Tibial artery (tissue), 4 donors: ENCODE results near the gene RB1.
A peak's percentile ranks its signal among the peaks of the same experiment; 100 is the strongest.

Source experiments
- DNase-seq, 2 donors: peaks; one replicate each; pipeline ENCODE4 v3.0.0-alpha.2; 2019
- H3K27ac ChIP-seq, 2 donors: fragments of 200-600 bp; sonication (generic) in 1 of 2; 1 replicate in 1 of 2; 2 replicates in 1 of 2; pipeline ENCODE4 v1.5.1; 2018 to 2019; ENCODE audit warnings: mild to moderate bottlenecking in 1 of 2
- H3K27me3 ChIP-seq, 2 donors: fragments of 200-600 bp; sonication (generic) in 1 of 2; one replicate each; pipeline versions ENCODE4 v1.5.1 to v1.6.0; 2016 to 2019
- H3K36me3 ChIP-seq, 3 donors: fragments of 200-600 bp; sonication (generic) in 2 of 3; one replicate each; pipeline ENCODE4 v1.5.1; 2016 to 2019; ENCODE audit warnings: mild to moderate bottlenecking in 2 of 3
- H3K4me1 ChIP-seq, 4 donors: fragments of 200-600 bp; sonication (generic) in 2 of 4; 1 replicate in 3 of 4; 2 replicates in 1 of 4; pipeline ENCODE4 v1.5.1; 2016 to 2019
- H3K4me3 ChIP-seq, 2 donors: fragments of 200-600 bp; sonication (generic) in 1 of 2; 1 replicate in 1 of 2; 2 replicates in 1 of 2; pipeline ENCODE4 v1.5.1; 2018 to 2019; ENCODE audit warnings: mild to moderate bottlenecking in 2 of 2
- H3K9me3 ChIP-seq, 3 donors: fragments of 200-600 bp; sonication (generic) in 1 of 3; one replicate each; pipeline ENCODE4 v1.5.1; 2016 to 2019
- intact Hi-C: fragments of 100-400 bp; cut with DNase I; formaldehyde crosslinking; loops from one replicate; pipeline ENCODE4 v1.15.0; 2023; ENCODE audit warnings: low total_unique reads
- TF ChIP-seq, protein P1 (sequence below), 2 experiments: fragments of 200-600 bp in 1 of 2; fragments of 450-650 bp in 1 of 2; IDR thresholded peaks; one replicate each; pipeline ENCODE4 v1.5.1; 2017 to 2019; ENCODE audit warnings: antibody characterized with exemption in 2 of 2, mild to moderate bottlenecking in 1 of 2, moderate library complexity in 1 of 2

RB1 gene

GRCh38 chr13:48437371-48437770 lies 133.8 kb downstream of the RB1 start:
- peak; percentile 78 to 93 for DNase-seq
- TF ChIP-seq, protein P1, sequence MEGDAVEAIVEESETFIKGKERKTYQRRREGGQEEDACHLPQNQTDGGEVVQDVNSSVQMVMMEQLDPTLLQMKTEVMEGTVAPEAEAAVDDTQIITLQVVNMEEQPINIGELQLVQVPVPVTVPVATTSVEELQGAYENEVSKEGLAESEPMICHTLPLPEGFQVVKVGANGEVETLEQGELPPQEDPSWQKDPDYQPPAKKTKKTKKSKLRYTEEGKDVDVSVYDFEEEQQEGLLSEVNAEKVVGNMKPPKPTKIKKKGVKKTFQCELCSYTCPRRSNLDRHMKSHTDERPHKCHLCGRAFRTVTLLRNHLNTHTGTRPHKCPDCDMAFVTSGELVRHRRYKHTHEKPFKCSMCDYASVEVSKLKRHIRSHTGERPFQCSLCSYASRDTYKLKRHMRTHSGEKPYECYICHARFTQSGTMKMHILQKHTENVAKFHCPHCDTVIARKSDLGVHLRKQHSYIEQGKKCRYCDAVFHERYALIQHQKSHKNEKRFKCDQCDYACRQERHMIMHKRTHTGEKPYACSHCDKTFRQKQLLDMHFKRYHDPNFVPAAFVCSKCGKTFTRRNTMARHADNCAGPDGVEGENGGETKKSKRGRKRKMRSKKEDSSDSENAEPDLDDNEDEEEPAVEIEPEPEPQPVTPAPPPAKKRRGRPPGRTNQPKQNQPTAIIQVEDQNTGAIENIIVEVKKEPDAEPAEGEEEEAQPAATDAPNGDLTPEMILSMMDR (IDR thresholded peaks at IDR 0.05) = no peak
- Histone ChIP-seq H3K9me3 (no peaks in the 10 kb centered on the region), H3K4me3 (no peak overlapping the region), H3K36me3 (no peaks in the 10 kb centered on the region), H3K27me3 (no peaks in the 10 kb centered on the region), H3K27ac (peak overlapping the region; percentile 68 to 72), H3K4me1 (peaks cover 0 to 45% (median 15%) of the 10 kb centered on the region in 4 donors)
- intact Hi-C loops = no loop called here

- intact Hi-C loops = no loop called here
- peak overlapping the region; percentile 43 to 45 for H3K27ac ChIP-seq
- H3K9me3 ChIP-seq = no peaks in the 10 kb centered on the region
- TF ChIP-seq, protein P1 (IDR thresholded peaks at IDR 0.05) = no peak
- peaks cover 0 to 53% (median 8%) of the 10 kb centered on the region in 4 donors for H3K4me1 ChIP-seq
- no peak overlapping the region for H3K4me3 ChIP-seq
- H3K27me3 ChIP-seq = no peaks in the 10 kb centered on the region
- no peak for DNase-seq
- no peaks in the 10 kb centered on the region for H3K36me3 ChIP-seq
Observed at GRCh38 chr13:48443442-48444208, 140.1 kb downstream of the RB1 start.

GRCh38 chr13:48446464-48446863 lies 142.9 kb downstream of the RB1 start:
- Histone ChIP-seq H3K4me1 (peaks cover 0 to 59% (median 9%) of the 10 kb centered on the region in 4 donors), H3K9me3 (peaks cover 0 to 10% (median 0%) of the 10 kb centered on the region in 3 donors), H3K4me3 (no peak overlapping the region), H3K27me3 (no peaks in the 10 kb centered on the region), H3K27ac (peak overlapping the region; percentile 26 to 68), H3K36me3 (no peaks in the 10 kb centered on the region)
- TF ChIP-seq, protein P1 (IDR thresholded peaks at IDR 0.05) = no peak
- no peak for DNase-seq
- intact Hi-C loops = no loop called here

- TF ChIP-seq, protein P1 (IDR thresholded peaks at IDR 0.05) = no peak
- DNase-seq = no peak
- H3K4me3 ChIP-seq = no peak overlapping the region
- peaks cover 0 to 10% (median 0%) of the 10 kb centered on the region in 3 donors for H3K9me3 ChIP-seq
- peaks cover 0 to 50% (median 9%) of the 10 kb centered on the region in 4 donors for H3K4me1 ChIP-seq
- H3K27me3 ChIP-seq = no peaks in the 10 kb centered on the region
- intact Hi-C loops = no loop called here
- H3K27ac ChIP-seq = peak overlapping the region; percentile 6 to 32
- H3K36me3 ChIP-seq = peaks cover 0 to 4% (median 0%) of the 10 kb centered on the region in 3 donors
Observed at GRCh38 chr13:48448285-48448958, 144.9 kb downstream of the RB1 start.

- DNase-seq = no peak
- TF ChIP-seq, protein P1 (IDR thresholded peaks at IDR 0.05) = no peak
- Histone ChIP-seq H3K4me1 (peaks cover 0 to 44% (median 9%) of the 10 kb centered on the region in 4 donors), H3K36me3 (peaks cover 0 to 11% (median 0%) of the 10 kb centered on the region in 3 donors), H3K4me3 (no peak overlapping the region), H3K27me3 (no peaks in the 10 kb centered on the region), H3K27ac (peak overlapping the region; percentile 17 to 32), H3K9me3 (peaks cover 0 to 10% (median 0%) of the 10 kb centered on the region in 3 donors)
- intact Hi-C loops = no loop called here
Observed at GRCh38 chr13:48448959-48449614, 145.5 kb downstream of the RB1 start.
